ENCODE measurements around the gene SCUBE1. TPM values are rescaled to one million over a fixed set of nuclear protein-coding genes. Genes with fewer than 3 reads are reported as not detected.

Gene SCUBE1
- total RNA-seq, 3 donors from 2014 or later (not counting 1 experiment from before 2014, with no cell fraction given), result 0.05 to 1.2 (median 0.11) TPM

GRCh38 chr22:43220625-43221380 lies 122.4 kb downstream of the SCUBE1 start:
- intact Hi-C loops (cut with micrococcal nuclease), result no loop called here
- Histone ChIP-seq H3K27ac (ENCODE audit: low read length) (no peak overlapping the region), H3K9me3 (ENCODE audit: control insufficient read depth, insufficient read depth, low read length) (no peaks in the 10 kb centered on the region), H3K4me3 (ENCODE audit: low read length) (no peak overlapping the region), H3K36me3 (ENCODE audit: control insufficient read depth, insufficient read depth, low read length) (no peaks in the 10 kb centered on the region), H3K4me1 (ENCODE audit: control insufficient read depth, insufficient read depth, low read length) (no peaks in the 10 kb centered on the region), H3K27me3 (ENCODE audit: control insufficient read depth, insufficient read depth, low read length) (no peaks in the 10 kb centered on the region)
- WGBS (ENCODE audit: insufficient coverage), result 89% methylated on average over 21 of the region's 22 CpGs
- peaks cover 0 to 2% of the 10 kb centered on the region in 2 donors for H3K27me3 Mint-ChIP-seq (ENCODE audit: low read depth in 2 of 2)
- no peak for ATAC-seq
- TF ChIP-seq CTCF (IDR thresholded peaks at IDR 0.05), result no peak
- H3K4me3 Mint-ChIP-seq, result no peak overlapping the region
- no peak overlapping the region for H3K27ac Mint-ChIP-seq
- peaks cover 0 to under 1% of the 10 kb centered on the region in 2 donors for H3K4me1 Mint-ChIP-seq
- no peak for DNase-seq
- no peaks in the 10 kb centered on the region for H3K36me3 Mint-ChIP-seq
- H3K9me3 Mint-ChIP-seq, result no peaks in the 10 kb centered on the region

- no peaks in the 10 kb centered on the region for H3K4me1 ChIP-seq (ENCODE audit: control insufficient read depth, insufficient read depth, low read length)
- H3K27me3 Mint-ChIP-seq (ENCODE audit: low read depth in 2 of 2), result peaks cover 0 to 4% of the 10 kb centered on the region in 2 donors
- no peaks in the 10 kb centered on the region for H3K27me3 ChIP-seq (ENCODE audit: control insufficient read depth, insufficient read depth, low read length)
- WGBS (ENCODE audit: insufficient coverage), result 80% methylated on average over 1 of the region's 1 CpG
- H3K9me3 Mint-ChIP-seq, result no peaks in the 10 kb centered on the region
- no peak for TF ChIP-seq CTCF (IDR thresholded peaks at IDR 0.05)
- H3K27ac Mint-ChIP-seq, result no peak overlapping the region
- H3K36me3 Mint-ChIP-seq, result no peaks in the 10 kb centered on the region
- no peak overlapping the region for H3K4me3 ChIP-seq (ENCODE audit: low read length)
- intact Hi-C loops (cut with micrococcal nuclease), result no loop called here
- no peaks in the 10 kb centered on the region for H3K36me3 ChIP-seq (ENCODE audit: control insufficient read depth, insufficient read depth, low read length)
- DNase-seq (no peak), ATAC-seq (no peak)
- H3K4me3 Mint-ChIP-seq, result no peak overlapping the region
- no peaks in the 10 kb centered on the region for H3K4me1 Mint-ChIP-seq
- no peak overlapping the region for H3K27ac ChIP-seq (ENCODE audit: low read length)
- H3K9me3 ChIP-seq (ENCODE audit: control insufficient read depth, insufficient read depth, low read length), result no peaks in the 10 kb centered on the region
Measured at GRCh38 chr22:43218786-43219185, 124.4 kb downstream of the SCUBE1 start.

GRCh38 chr22:43217285-43218030 lies 125.7 kb downstream of the SCUBE1 start:
- 90% methylated on average over 31 of the region's 32 CpGs for WGBS (ENCODE audit: insufficient coverage)
- Mint-ChIP-seq H3K4me3 (no peak overlapping the region), H3K27me3 (ENCODE audit: low read depth in 2 of 2) (peaks cover 0 to 4% of the 10 kb centered on the region in 2 donors), H3K4me1 (no peaks in the 10 kb centered on the region), H3K36me3 (no peaks in the 10 kb centered on the region), H3K27ac (no peak overlapping the region), H3K9me3 (no peaks in the 10 kb centered on the region)
- TF ChIP-seq CTCF (IDR thresholded peaks at IDR 0.05), result no peak
- intact Hi-C loops (cut with micrococcal nuclease), result no loop called here
- Histone ChIP-seq H3K9me3 (ENCODE audit: control insufficient read depth, insufficient read depth, low read length) (no peaks in the 10 kb centered on the region), H3K27me3 (ENCODE audit: control insufficient read depth, insufficient read depth, low read length) (no peaks in the 10 kb centered on the region), H3K4me3 (ENCODE audit: low read length) (no peak overlapping the region), H3K36me3 (ENCODE audit: control insufficient read depth, insufficient read depth, low read length) (no peaks in the 10 kb centered on the region), H3K27ac (ENCODE audit: low read length) (no peak overlapping the region), H3K4me1 (ENCODE audit: control insufficient read depth, insufficient read depth, low read length) (no peaks in the 10 kb centered on the region)
- no peak for ATAC-seq
- DNase-seq, result no peak
